ENCODE results near the gene ANKRD52. TPM values are rescaled to one million over a fixed set of nuclear protein-coding genes. Genes with fewer than 3 reads are reported as not detected.

ANKRD52 gene
- total RNA-seq, 4 donors from 2014 or later, result 30.5 to 48.7 (median 36.6) TPM

GRCh38 chr12:56223571-56224101, 34.5 kb downstream of the ANKRD52 start:
- H3K4me1 ChIP-seq, result peaks cover 5 to 47% (median 7%) of the 10 kb centered on the region in 4 donors
- peak overlapping the region; percentile 47 to 67 (median 58) for H3K4me3 ChIP-seq

DNA sequence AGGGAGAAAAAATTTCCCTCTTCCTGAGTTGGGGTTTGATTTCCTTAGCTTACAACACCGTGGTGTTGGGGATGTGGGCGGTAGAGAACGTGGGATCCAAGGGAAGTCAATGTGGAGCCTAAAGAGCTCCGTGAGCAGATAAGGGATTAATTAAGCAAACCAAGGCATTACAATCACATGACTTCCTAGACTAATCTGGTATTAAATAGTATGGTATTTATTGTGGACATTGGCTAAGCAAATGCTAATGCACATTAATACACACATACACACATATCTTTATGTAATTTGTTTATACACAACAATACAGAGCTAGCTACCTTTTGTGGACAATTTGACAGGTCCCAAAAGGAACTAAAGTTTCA, 35.7 kb downstream of the ANKRD52 start:
- Histone ChIP-seq H3K4me3 (peak overlapping the region; percentile 67 to 96 (median 85)), H3K9me3 (no peaks in the 10 kb centered on the region), H3K36me3 (no peaks in the 10 kb centered on the region), H3K4me1 (peaks cover 5 to 47% (median 7%) of the 10 kb centered on the region in 4 donors), H3K27me3 (no peaks in the 10 kb centered on the region), H3K27ac (peak overlapping the region; percentile 94 to 99 (median 95))
- no peak for DNase-seq
- TF ChIP-seq, protein P1, sequence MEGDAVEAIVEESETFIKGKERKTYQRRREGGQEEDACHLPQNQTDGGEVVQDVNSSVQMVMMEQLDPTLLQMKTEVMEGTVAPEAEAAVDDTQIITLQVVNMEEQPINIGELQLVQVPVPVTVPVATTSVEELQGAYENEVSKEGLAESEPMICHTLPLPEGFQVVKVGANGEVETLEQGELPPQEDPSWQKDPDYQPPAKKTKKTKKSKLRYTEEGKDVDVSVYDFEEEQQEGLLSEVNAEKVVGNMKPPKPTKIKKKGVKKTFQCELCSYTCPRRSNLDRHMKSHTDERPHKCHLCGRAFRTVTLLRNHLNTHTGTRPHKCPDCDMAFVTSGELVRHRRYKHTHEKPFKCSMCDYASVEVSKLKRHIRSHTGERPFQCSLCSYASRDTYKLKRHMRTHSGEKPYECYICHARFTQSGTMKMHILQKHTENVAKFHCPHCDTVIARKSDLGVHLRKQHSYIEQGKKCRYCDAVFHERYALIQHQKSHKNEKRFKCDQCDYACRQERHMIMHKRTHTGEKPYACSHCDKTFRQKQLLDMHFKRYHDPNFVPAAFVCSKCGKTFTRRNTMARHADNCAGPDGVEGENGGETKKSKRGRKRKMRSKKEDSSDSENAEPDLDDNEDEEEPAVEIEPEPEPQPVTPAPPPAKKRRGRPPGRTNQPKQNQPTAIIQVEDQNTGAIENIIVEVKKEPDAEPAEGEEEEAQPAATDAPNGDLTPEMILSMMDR (IDR thresholded peaks at IDR 0.05), result no peak
- no peak for TF ChIP-seq POLR2A (IDR thresholded peaks at IDR 0.05)

More at GRCh38 chr12:56223571-56224101, 34.5 kb downstream of the ANKRD52 start:
- H3K9me3 ChIP-seq, result no peaks in the 10 kb centered on the region
- no peak for TF ChIP-seq POLR2A (IDR thresholded peaks at IDR 0.05)
- TF ChIP-seq, protein P1 (IDR thresholded peaks at IDR 0.05), result no peak
- no peaks in the 10 kb centered on the region for H3K36me3 ChIP-seq
- no peak for DNase-seq
- peak overlapping the region; percentile 68 to 96 (median 86) for H3K27ac ChIP-seq
- H3K27me3 ChIP-seq, result no peaks in the 10 kb centered on the region

DNA sequence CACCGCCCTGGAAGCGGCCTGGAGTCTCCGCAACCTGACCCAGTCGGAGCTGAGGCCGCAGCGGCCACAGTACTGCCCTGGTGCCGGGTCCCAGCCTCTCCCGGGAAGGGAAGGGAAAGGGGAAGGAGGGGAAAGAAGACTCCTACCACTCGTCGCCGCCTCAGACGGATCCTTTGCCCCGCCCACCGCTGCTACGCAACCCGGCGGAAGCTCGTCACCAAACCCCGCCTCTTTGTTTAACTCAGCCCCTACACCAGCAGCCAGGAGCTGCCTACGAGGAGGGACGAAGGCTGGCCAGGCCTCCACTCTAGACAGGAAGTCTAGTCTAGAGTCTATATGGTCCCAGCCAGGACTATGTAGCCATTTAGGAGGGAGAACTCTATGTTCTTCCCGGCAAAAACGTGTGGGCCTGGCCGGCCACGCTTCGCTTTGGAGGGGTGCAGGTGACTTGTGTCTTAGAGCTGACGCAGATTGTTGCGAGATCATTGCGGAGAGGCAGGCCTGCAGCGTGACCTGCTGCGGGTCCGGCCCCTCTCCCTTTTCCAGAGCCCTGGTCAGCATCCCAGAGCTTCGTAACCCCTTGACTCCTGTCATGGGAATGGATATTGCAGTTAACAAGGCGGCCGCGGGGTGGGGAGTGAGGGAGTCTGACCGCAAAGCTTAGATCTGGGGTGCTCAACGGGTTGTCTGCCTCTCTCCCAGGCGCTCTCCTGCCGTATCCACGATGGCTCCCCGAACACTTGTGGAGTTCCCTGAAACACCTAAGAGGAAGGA, 36.2 kb downstream of the ANKRD52 start, which contains the start of gene RNF41:
RNF41 (minus strand) TSS at position 166 of the 774 bp plus-strand sequence. CDS start 7,875 bp downstream, outside the sequence.
- Histone ChIP-seq H3K4me3 (peak within 1 kb of the TSS; percentile 67 to 96 (median 85)), H3K27me3 (no peaks in the 10 kb centered on the region), H3K27ac (peak within 1 kb of the TSS; percentile 94 to 99 (median 95))

DNA sequence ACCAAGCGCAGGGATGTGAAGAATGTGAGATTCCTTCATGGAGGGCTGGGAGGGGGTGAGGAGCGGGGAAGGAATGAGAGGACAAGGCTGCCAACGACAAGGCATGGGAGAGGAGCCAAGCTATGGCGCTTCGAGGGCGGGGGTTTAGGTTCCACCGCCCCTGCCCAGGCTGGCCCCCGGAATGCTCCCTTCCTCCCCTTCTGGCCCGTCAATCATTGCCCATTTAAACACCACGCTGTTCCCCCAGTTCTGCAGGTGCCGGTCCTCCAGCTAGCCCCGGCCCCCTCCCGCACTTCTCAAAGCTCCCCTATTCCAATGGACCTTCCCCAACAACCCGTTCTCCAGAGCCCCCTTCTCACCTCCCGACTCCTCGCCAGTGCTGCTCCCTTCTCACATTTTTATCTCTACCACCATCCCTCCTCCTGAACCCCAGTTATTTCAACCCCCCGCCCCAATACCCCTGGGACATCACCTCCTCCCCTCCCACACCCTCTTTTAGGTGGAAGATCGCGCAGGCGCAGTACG, 36.9 kb downstream of the ANKRD52 start:
- Histone ChIP-seq H3K9me3 (no peaks in the 10 kb centered on the region), H3K4me1 (peaks cover 5 to 47% (median 7%) of the 10 kb centered on the region in 4 donors), H3K27ac (peak overlapping the region; percentile 94 to 99 (median 95)), H3K36me3 (peaks cover 0 to 10% (median 0%) of the 10 kb centered on the region in 3 donors), H3K4me3 (peak overlapping the region; percentile 67 to 96 (median 85)), H3K27me3 (no peaks in the 10 kb centered on the region)
- no peak for TF ChIP-seq POLR2A (IDR thresholded peaks at IDR 0.05)
- TF ChIP-seq, protein P1 (IDR thresholded peaks at IDR 0.05), result no peak
- DNase-seq, result peak in 1 of 3 donors; percentile 59

More for the DNA sequence above, 36.2 kb downstream of the ANKRD52 start, which contains the start of gene RNF41:
- peak; percentile 97 to 99 (median 97) for DNase-seq
- Histone ChIP-seq H3K36me3 (peaks cover 0 to 4% (median 0%) of the 10 kb centered on the region in 3 donors), H3K9me3 (no peaks in the 10 kb centered on the region), H3K4me1 (peaks cover 5 to 47% (median 7%) of the 10 kb centered on the region in 4 donors)
- peak; percentile 92 to 96 for TF ChIP-seq POLR2A (IDR thresholded peaks at IDR 0.05)
- TF ChIP-seq, protein P1 (IDR thresholded peaks at IDR 0.05), result peak in 2 of 6 experiments; percentile 2 to 15

DNA sequence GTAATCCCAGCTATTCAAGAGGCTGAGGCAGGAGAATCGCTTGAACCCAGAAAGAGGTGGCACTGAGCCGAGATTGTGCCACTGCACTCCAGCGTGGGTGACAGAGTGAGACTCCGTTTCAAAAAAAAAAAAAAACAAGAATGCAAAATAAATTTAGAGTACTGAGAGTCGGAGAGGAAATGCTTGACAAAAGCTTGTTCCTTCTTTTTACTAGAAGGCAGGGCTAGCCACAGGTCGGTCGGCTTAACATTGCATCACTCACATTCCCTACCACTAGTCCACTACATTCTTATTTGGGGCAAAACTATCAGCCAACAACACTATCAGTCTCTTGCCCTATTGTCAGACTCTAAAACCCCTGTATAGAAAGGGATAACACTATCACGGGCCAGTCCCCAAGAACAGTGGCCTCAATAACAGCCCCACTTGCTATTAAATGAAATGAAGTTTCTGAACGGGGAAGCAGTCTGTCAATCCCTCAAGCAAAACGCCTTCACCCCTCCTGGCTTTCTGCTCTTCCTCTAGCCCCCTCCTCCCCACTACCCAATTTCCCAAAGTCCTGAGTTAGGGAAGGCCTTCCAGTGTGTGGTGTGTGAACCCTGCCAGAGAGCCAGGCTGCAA, 37.5 kb downstream of the ANKRD52 start:
- H3K9me3 ChIP-seq, result no peaks in the 10 kb centered on the region
- H3K27me3 ChIP-seq, result no peaks in the 10 kb centered on the region
- DNase-seq, result peak in 2 of 3 donors; percentile 66 to 68
- H3K4me1 ChIP-seq, result peaks cover 5 to 47% (median 7%) of the 10 kb centered on the region in 4 donors
- H3K27ac ChIP-seq, result peak overlapping the region; percentile 94 to 99 (median 95)
- no peak for TF ChIP-seq POLR2A (IDR thresholded peaks at IDR 0.05)
- TF ChIP-seq, protein P1 (IDR thresholded peaks at IDR 0.05), result no peak
- peak overlapping the region; percentile 67 to 96 (median 85) for H3K4me3 ChIP-seq
- peaks cover 0 to 13% (median 0%) of the 10 kb centered on the region in 3 donors for H3K36me3 ChIP-seq

All from Peyer's patch (tissue), 4 donors.